ENCODE data around the gene PAEP.
"Not testable (repeated sequence)": the region's sequence is repeated elsewhere in the genome, so short reads cannot be mapped to it uniquely, and the experiment has no call there.

PAEP gene

DNA sequence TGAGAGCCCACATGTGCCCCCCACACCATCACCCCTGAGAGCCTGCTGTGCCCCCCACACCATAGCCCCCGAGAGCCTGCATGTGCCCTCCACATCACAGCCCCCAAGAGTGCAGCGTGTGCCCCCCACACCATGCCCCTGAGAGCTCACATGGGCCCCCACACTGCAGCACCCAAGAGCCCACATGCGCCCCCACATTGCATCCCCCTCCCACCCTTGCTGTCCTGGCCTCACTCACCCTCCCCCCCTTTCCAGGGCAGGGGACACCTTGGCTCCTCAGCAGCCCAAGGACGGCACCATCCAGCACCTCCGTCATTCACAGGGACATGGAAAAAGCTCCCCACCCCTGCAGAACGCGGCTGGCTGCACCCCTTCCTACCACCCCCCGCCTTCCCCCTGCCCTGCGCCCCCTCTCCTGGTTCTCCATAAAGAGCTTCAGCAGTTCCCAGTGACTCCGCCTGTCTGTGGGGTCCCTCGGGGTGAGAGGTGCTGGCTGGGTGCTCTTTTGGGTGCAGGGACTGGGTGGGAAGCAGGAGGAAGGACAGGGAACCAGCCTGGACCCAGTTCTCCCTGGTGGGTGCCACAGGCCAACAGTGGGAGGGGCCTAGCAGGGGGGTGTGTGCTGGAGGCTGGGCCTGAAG, 35.3 kb upstream of the PAEP start:
- no peak for DNase-seq

DNA sequence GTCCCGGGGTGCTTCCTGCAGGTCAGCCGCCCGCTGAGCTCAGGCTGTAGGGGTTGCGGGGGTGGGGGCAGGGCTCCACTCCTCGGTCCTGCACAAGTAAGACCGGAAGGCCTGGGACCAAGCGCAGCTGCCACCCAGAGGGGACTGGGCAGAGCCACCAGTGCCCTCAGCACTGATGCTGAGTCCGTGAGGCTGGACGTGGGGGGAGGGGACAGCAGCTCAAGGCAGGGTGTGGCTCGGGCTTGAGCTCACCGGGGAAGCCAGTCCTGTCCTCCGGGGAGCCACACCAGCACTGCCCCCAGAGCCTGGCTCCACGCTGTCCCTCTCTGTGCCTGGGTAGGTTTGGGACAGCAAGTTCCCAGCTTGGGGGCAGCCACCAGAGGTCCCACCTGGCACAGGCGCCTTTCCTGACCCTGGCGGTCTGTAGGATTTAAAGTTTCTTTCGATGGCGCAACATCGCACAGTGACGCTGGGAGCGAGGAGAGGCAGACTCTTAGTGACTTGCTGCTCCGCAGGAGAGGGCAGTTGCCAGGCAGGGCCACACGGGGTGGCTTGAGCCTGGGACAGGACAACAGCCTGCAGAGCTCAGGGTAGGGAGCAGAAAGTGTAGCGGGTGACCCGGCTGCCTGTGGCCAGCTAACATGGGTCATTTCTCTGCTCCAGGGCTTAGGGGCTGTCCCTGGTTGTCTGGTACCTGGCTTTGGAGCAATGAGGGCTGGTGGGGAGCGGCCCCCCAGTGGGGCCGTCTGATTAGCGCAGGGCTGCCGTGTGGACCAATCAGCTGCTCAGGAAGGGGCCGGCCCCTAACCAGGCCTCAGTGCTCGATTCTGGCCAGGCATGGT, 34.6 kb upstream of the PAEP start:
- no peak for DNase-seq

DNA sequence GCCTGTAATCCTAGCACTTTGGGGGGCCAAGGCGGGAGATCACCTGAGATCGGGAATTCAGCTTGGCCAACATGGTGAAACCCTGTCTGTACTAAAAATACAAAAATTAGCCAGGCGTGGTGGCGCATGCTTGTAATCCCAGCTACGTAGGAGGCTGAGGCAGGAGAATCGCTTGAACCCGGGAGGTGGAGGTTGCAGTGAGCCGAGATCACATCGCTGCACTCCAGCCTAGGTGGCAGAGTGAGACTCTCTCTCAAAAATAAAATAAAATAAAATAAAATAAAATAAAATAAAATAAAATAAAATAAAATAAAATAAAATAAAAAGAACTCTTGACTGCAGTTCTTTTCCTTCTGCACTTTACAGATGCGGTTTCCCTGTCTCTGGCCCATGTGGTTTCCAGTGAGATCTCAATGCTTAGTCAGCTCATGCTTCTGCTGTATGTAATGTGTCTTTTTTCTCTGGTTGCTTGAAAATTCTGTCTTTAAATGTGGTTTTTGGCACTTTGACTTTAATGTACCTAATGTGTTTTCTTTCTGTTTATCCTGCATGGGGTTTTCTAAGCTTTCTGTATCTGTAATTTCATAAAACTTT, 32.6 kb upstream of the PAEP start:
- DNase-seq = not testable (repeated sequence)

DNA sequence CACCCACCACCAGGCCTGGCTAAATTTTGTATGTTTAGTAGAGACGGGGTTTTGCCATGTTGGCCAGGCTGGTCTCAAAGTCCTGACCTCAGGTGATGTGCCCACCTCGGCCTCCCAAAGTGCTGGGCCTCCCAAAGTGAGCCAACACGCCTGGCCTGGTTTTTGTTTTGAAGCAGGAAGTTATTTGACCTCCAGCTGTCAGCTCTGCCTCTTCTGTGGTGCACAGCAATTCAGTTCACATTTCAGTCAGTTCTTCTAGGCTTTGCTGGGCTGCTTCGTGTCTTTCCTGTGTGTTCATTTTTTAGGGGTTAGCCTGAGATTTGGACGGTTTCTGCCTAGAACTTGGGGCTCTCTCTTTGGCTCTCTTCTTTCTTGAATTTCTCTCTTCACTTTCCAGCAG, 31.4 kb upstream of the PAEP start:
- DNase-seq = no peak

DNA sequence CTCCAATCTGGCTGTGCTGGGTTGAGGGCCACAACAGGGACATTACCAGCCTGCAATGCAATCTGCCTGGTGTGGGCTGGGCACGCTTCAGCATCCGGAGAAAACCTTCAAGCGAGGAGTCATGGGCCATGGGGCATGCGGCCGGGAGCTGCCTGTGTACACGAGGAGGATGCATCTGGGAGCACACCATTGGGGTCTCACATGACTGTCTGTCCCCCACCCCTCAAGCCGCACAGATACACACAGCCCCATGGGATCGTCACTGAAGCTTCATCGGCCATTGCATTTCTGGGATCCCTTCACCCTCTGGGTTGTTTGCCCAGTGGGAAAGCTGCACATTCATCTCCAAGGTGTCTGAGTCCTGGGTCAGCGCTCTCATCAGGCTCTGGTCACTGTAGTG, 30.5 kb upstream of the PAEP start:
- no peak for DNase-seq

DNA sequence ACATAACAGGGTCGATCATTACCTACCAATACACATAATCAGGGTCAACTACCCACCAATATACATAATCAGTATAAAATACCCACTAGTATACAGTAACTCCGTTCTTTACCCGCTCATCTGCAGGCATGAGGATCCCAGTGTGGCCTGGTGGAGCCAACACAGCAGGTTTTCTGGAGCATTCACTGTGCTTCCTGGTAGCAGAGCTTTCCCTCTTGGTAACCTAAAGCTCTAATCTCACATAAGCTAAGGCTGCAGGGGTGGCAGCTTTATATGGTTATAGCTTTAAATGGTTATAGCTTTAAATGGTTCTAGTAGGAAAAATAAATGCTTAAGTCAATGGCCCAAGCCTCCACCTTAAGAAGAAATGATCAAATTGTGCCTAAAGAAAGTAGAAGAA, 28.4 kb upstream of the PAEP start:
- no peak for DNase-seq

DNA sequence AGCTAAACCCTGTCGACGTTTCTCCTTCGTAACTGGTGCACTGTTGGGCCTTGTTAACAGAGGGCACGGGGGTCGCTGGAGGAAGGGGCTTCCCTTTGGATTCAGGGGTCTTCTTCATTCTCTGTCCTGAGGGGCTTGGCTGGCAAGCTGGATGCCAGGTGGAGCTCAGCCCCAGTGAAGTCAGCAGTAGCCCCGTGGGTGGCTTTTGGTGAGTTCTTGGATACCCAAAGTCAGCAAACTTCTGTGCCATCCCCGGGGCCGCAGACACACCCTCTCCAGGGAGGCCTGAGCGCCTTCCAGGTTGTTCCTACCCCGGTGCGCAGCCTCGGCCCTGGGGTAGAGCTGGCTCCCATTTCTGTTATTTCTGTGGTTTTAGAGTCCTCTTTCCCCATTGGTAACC, 27.9 kb upstream of the PAEP start:
- DNase-seq = no peak

DNA sequence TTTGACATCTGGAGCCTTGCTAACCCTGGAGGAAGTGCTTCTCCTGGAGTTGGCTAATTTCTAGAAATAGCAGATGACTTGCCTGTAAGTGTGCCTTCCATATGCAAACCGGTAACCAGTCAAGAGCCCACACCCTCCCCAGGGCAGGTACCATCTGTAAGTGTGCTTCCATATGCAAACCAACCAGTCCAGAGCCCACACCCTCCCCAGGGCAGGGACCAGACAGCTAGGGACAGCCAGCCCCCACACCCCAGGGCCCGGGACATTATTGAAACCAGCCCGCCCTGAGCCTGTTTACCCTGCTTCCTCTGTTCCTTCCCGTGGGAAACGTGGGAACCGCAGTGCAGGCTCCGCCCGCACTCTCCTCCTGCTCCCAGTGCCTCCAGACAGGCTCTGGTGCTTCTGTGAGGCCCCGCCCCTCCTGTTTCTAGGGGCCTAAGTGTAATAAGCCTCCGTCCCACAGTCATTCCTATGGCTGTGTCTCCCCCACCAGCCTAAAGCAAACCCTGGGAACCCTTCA, 27.3 kb upstream of the PAEP start:
- not testable (repeated sequence) for DNase-seq

DNA sequence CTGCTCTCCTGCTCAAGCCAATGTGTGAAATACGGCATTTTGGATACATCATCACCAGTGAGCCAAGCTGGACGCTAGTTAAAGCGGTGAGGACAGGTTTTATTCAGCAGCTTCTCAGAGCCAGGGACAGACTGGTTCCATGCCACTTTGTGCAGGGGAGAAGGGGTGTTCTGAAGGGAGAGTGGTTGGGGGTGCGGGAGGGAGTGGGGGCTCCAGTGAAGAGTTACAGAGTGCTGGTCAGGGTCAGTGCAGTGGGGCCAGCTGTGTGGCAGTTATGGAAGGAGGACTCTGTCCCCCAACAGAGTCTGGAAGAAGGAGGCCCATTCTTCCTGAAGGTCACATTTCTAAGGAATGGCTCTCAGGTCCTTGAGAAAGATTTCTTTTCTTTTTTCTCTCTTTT, 26.7 kb upstream of the PAEP start:
- DNase-seq = not testable (repeated sequence)

DNA sequence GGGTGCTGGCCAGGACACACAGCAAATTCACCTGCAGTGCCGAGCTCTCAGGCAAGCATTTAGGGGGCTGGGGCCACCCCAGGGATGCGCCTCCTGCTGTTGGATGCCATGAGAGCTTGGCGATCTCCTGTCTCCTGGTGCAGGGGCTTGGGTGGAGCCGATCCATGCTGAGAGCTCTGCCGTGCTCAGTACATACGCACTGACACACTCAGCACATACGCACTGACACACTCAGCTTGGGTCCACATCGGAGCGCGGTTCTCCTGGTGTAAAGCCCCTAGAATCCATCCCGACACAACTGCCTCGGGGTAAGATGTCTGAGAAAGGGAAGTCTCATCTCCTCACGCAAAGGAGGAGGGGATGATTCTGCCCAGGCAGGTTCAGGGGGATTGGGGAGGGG, 25.9 kb upstream of the PAEP start:
- DNase-seq = not testable (repeated sequence)

DNA sequence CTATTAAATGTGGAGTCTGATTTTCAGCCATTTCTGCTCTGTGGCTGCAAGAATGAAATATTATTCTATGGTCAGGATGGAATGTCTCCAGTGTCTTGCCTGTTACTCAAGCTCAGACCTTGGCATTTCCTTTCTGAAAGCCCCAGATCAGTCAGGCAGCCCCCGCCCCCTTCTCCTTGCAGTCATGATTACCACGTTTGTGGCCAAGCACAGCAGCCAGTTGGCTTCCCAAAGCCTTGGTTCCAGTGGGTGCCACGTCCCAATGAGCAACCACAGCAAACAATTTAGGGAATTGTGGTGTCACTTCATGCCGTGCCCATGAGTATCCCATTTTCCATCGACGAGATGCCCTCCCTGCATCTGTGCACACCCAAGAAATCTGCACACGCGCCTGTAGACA, 25.3 kb upstream of the PAEP start:
- DNase-seq = no peak

DNA sequence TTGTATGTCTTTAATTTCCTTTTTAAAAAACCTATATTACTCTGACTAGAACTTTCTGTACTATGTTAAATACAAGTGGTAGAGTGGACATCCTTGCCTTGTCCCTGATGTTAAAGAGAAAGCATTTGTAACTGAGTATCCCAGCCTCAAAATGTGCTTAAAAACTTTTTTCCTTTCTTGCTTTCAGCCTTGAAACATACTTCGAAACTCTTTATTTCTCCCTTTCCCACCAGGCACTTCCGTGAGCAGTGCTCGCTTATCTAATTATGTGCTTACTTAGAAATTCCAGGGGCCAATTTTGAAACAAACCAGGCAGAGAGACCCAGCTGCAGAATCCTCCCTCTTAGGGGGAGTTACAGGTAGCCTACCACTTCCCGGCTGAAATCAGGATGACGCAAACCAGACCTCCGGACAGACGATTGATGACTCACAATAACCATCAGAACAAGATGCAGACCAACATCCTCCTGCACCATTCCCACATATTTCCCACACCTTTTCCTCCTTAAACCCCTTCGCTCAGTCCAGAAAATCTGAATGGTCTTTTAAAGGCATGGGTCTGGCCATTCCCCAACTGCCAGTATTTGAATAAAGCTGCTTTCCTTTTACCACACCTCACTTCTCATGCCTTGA, 18.2 kb upstream of the PAEP start:
- DNase-seq = not testable (repeated sequence)

DNA sequence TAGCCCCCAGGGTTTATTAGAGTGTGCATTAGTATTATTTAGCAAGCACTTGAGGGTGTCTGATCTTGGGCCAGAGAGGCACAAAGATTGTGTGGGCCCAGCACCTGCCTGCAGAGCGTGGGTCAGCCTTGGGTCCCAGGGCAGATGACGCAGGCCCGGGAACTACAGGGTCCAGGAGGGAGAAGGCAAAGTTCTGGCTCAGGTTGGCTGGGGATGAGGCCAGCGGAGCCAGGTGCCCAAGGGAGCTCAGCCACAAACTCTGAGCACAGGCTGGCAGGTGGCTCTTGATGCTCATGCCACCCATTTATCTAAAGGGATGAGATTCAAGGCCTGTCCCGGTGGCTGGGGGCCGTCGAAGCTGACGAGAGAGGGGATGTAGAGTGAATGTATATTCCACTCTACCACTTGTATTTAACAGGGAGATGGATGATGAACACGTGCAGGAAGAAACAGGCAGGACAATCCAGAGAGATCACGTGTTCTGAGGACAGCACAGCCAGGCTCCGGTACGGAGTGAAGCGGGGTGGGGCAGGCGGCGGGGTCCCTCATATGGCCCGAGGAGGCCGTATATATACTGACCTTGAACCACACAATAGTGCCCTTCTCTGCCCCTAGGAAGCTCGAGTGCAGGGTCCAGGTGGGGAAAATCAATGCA, 16.4 kb upstream of the PAEP start:
- no peak for DNase-seq

DNA sequence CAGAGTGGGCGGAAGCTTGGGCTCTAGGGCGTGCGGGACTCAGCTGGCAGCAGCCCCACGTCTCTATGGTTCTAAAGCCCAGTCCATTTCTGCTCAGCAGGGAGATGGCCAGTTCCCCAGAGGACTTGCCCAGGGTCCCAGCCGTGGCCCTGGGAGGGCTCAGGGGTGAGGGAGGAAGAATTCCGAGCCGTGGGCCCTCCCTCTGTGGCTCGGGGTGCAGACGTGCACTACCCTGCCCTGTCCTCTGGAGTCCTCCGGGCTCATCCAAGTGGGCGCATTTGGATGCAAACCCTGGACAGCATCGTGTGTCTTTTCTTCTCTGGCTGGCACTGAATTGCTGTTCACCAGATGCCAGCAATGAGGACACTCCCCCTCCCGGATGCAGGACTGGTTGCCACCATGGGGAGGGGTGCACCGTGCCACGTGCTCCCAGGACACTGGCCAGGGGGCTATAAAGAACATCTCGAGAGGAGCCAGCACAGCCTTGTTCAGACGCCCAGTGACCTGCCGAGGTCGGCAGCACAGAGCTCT, 15.8 kb upstream of the PAEP start, which contains the start of gene OBP2A:
TSS of gene OBP2A (plus strand) at position 481 of the 531 bp plus-strand sequence. CDS start 55 bp downstream, outside the sequence.
- not testable (repeated sequence) for DNase-seq

DNA sequence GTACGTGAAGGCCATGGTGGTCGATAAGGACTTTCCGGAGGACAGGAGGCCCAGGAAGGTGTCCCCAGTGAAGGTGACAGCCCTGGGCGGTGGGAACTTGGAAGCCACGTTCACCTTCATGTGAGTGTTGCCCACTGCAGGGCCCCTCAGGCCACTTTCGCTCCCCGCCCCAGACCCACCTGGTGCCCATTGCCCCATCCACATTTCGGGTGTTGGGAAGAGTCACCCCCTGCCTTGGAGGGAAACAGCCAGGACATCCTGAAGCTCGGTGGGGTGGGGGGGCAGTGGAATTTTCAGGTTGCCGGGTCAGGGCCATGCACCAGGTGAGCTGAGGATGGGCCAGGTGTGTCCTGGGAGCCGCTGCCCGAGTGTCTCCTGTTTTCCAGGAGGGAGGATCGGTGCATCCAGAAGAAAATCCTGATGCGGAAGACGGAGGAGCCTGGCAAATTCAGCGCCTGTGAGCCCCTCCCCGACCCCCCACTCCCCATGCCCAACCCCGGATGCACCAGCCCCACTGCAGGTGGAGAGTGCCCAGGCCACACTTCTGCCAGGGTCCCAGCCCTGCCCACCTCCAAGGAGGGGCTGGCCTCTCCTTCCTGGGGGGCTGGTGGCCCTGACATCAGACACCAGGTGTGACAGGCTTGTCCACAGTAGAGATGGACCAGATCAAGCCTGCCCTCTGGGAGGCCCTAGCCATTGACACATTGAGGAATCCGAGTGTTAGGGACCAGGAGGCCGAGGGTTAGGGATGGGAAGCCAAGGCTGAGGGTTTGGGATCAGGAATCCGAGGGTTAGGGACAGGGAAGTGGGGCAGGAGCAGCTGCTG, 14.6 kb upstream of the PAEP start:
- not testable (repeated sequence) for DNase-seq

DNA sequence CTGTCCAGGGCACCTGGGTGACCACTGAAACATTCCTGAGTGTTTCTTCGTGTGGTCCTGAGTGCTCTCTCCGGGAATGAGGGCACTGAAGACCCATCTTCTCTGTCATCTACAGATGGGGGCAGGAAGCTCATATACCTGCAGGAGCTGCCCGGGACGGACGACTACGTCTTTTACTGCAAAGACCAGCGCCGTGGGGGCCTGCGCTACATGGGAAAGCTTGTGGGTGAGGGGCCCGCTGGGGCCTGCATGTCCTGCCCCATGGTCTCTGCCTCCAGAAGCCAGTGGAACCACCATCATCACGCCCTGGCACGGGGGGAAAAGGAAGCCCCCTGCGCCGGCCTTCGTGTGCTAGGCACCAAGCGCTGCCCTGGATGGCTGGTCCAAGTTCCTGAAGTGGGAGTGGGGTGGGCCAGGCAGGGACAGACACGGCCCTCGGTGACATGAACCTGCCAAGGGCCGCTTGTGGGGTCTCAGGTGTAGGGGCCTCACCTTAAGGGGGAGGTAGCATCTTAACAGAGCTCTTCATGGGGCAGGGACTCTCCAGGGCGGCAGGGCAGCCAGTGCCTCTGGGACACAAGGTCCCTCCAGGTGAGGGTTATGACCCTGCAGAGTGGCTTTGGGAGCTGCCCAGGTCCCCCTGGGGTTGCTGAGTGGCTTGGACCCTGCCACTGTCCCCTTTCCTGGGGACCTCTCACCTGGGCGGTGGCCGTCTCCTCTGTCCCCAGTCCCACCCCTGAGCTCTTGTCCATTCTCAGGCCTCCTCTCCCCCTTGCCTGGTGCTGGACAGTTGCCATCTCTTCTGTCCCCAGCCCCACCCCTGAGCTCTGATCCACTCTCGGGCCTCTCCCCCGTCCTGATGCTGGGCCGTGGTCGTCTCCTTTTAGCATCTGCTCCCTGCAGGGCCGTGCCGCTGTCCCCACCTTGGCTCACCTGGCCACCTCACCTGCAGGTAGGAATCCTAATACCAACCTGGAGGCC, 13.5 kb upstream of the PAEP start:
- DNase-seq = no peak

DNA sequence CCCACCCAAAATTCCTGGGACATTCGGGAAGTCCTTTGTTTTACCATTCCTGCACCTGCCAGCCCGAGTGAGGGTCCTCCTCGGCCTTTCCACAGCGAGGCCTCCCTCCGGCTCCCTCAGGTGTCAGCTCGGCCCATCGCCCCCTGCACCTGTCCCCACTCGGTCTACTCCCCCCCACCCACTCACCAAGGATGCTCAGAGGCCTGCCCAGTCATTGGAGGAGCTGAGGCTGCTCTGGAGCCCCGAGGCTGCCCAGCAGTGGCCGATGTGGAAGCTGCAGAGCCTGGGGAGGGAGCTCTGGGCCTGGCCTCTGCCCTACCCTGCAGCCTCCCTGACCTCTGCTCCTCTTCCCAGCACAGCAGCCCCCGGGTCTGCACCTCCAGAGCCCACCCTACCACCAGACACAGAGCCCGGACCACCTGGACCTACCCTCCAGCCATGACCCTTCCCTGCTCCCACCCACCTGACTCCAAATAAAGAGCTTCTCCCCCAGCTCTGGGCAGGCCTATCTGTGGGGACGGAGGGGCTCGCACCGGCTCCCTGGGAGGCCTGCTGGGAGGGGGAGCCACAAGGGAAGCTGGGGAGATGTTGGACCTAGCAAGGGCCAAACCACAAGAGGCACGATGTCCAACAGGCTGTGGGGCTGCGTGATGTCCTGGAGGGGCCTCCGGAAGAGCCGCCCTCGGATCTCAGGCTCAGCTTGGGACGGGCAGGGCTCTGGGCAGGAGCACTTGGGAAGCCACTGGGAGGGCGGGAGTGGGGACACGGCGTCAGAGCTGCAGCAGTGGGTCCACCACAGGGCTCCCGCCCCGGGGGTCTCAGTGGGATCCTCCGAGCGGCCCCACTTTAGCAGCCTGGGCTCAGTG, 11.8 kb upstream of the PAEP start:
- DNase-seq = not testable (repeated sequence)

DNA sequence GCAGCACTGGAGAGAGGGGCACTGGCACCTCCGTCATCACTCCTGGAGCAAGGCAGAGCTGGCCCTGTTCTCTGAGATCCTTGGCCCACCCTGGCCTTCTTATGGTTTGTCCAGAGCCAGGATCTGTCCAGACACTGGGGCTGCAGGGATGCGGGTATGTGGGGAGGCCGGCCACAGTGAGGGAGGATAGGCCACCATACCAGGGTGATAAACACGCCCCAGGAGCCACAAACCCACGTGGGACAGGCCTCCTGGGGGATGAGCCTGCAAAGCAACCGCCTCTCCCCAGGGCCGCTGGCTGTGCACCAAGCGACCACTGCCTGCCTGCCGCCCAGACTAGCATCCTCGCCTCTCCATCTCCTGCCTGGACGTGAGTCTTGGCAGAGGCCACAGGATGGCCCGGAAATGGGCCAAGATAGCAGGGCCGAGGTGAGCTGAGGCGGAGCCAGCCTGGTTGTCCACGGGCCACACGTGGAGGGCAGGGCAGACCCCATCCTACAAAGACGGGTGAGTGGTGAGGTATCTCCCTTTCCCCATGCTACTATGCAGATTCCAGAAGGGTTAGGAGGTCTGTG, 11.1 kb upstream of the PAEP start:
- DNase-seq = no peak

DNA sequence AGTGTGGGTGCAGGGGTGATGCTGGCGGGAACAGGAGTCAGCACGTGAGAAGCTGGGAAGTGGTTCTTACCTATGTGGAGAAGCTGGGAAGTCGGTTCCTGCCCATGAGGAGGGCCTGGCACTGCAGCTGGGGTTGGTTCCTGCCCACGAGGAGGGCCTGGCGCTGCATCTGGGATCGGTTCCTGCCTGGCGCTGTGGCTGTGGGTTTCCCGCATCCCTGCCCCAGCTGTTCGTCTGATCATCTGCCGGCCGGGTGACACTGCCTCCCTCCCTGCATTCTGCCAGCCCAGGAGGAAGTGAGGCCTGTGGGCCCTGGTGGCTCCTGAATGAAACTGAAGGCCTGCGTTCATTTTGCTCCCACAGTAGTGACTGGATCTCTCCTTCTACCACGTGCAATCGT, 10.5 kb upstream of the PAEP start:
- DNase-seq = no peak

Data from NCI-H510A (cell line).